Parathyroid adenoma (tissue), 2 donors: ENCODE data around the gene PKNOX1.
A peak's percentile ranks its signal among the peaks of the same experiment; 100 is the strongest.
"Not testable (repeated sequence)": the region's sequence is repeated elsewhere in the genome, so short reads cannot be mapped to it uniquely, and the experiment has no call there.

Source experiments
- H2AFZ ChIP-seq: fragments of 300-600 bp; sonication (generic); one replicate; pipeline ENCODE4 v1.7.0; 2017; ENCODE audit warnings: antibody characterized with exemption, mild to moderate bottlenecking
- H3K27ac ChIP-seq: fragments of 300-600 bp; sonication (generic); one replicate; pipeline ENCODE4 v1.7.0; 2017
- H3K27me3 ChIP-seq: fragments of 300-600 bp; sonication (generic); one replicate; pipeline ENCODE4 v1.7.0; 2017; ENCODE audit warnings: low read length; ENCODE audit not compliant: control insufficient read depth, insufficient read depth
- H3K36me3 ChIP-seq: fragments of 300-600 bp; sonication (generic); one replicate; pipeline ENCODE4 v1.7.0; 2017; ENCODE audit warnings: low read length; ENCODE audit not compliant: control insufficient read depth, insufficient read depth
- H3K4me1 ChIP-seq: fragments of 300-600 bp; sonication (generic); one replicate; pipeline ENCODE4 v1.7.0; 2017; ENCODE audit warnings: control low read depth
- H3K4me2 ChIP-seq: fragments of 300-600 bp; sonication (generic); one replicate; pipeline ENCODE4 v1.7.0; 2017; ENCODE audit warnings: low read length
- H3K4me3 ChIP-seq: fragments of 300-600 bp; sonication (generic); one replicate; pipeline ENCODE4 v1.7.0; 2017; ENCODE audit warnings: low read depth, low read length
- H3K79me2 ChIP-seq: fragments of 300-600 bp; sonication (generic); one replicate; pipeline ENCODE4 v1.7.0; 2017; ENCODE audit warnings: control low read depth
- H3K9ac ChIP-seq: fragments of 300-600 bp; sonication (generic); one replicate; pipeline ENCODE4 v1.7.0; 2017; ENCODE audit warnings: mild to moderate bottlenecking
- H3K9me3 ChIP-seq: fragments of 300-600 bp; sonication (generic); one replicate; pipeline ENCODE4 v1.7.0; 2017; ENCODE audit warnings: low read length; ENCODE audit not compliant: control insufficient read depth
- TF ChIP-seq, protein P1 (sequence below): fragments of 300-600 bp; sonication (generic); IDR thresholded peaks from one replicate; pipeline ENCODE4 v1.7.0; 2017; ENCODE audit warnings: antibody characterized with exemption, mild to moderate bottlenecking
- donor health status: primary hyperparathyroidism.

The PKNOX1 gene, protein sequence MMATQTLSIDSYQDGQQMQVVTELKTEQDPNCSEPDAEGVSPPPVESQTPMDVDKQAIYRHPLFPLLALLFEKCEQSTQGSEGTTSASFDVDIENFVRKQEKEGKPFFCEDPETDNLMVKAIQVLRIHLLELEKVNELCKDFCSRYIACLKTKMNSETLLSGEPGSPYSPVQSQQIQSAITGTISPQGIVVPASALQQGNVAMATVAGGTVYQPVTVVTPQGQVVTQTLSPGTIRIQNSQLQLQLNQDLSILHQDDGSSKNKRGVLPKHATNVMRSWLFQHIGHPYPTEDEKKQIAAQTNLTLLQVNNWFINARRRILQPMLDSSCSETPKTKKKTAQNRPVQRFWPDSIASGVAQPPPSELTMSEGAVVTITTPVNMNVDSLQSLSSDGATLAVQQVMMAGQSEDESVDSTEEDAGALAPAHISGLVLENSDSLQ

DNA sequence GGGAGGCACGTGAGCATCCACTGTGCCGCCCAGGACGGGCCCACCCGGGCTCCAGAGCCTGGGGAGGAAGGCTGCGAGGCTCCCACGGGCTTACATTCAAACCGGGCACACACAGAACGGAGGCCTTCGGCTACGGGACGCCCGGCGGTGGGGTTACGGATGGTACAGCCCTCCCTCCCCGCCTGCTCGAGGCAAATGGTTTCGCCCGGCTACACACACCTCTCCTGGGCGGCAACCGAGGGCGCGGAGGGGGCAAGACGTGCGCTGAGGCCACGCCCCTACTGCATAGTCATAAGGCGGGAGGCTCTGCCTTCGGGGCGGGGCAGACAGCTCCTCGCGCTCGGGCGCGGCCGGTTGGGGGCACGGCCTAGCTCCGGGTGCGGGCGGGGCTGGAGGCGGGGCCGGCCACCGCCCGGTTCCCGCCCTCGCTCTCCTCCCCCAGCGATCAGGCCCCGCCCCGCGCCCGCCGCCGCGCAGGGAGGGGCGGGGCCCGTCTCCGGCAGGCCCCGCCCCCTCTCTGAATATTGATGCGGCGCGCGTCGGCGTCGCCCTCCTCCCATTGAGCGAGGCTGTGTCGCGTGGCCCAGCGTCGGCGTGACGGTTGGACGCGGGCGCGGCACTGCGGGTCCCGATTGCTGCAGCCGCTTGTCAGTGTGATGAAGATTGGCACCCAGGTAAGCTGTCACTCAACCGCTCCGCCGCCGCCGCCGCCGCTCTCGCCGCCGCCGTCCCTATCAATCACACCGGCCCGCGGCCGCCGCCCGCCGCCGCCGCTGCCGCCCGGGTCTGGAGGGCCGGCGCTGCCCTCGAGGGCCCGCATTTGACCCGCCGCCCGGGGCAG is at the start of gene PKNOX1:
Gene PKNOX1 (plus strand): TSS at position 572 of the 841 bp plus-strand sequence. CDS start 29,820 bp downstream, outside the sequence.
- Histone ChIP-seq H3K4me1 (no peaks in the 10 kb centered on the region), H3K9ac (peak within 1 kb of the TSS; percentile 28), H3K4me2 (peak within 1 kb of the TSS; percentile 96), H3K4me3 (peak within 1 kb of the TSS; percentile 72), H3K79me2 (no peaks in the 10 kb centered on the region), H3K27me3 (no peaks in the 10 kb centered on the region), H3K36me3 (no peaks in the 10 kb centered on the region), H2AFZ (peak within 1 kb of the TSS; percentile 98), H3K9me3 (no peaks in the 10 kb centered on the region), H3K27ac (peak within 1 kb of the TSS; percentile 89)
- TF ChIP-seq, protein P1, sequence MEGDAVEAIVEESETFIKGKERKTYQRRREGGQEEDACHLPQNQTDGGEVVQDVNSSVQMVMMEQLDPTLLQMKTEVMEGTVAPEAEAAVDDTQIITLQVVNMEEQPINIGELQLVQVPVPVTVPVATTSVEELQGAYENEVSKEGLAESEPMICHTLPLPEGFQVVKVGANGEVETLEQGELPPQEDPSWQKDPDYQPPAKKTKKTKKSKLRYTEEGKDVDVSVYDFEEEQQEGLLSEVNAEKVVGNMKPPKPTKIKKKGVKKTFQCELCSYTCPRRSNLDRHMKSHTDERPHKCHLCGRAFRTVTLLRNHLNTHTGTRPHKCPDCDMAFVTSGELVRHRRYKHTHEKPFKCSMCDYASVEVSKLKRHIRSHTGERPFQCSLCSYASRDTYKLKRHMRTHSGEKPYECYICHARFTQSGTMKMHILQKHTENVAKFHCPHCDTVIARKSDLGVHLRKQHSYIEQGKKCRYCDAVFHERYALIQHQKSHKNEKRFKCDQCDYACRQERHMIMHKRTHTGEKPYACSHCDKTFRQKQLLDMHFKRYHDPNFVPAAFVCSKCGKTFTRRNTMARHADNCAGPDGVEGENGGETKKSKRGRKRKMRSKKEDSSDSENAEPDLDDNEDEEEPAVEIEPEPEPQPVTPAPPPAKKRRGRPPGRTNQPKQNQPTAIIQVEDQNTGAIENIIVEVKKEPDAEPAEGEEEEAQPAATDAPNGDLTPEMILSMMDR, result no peak

DNA sequence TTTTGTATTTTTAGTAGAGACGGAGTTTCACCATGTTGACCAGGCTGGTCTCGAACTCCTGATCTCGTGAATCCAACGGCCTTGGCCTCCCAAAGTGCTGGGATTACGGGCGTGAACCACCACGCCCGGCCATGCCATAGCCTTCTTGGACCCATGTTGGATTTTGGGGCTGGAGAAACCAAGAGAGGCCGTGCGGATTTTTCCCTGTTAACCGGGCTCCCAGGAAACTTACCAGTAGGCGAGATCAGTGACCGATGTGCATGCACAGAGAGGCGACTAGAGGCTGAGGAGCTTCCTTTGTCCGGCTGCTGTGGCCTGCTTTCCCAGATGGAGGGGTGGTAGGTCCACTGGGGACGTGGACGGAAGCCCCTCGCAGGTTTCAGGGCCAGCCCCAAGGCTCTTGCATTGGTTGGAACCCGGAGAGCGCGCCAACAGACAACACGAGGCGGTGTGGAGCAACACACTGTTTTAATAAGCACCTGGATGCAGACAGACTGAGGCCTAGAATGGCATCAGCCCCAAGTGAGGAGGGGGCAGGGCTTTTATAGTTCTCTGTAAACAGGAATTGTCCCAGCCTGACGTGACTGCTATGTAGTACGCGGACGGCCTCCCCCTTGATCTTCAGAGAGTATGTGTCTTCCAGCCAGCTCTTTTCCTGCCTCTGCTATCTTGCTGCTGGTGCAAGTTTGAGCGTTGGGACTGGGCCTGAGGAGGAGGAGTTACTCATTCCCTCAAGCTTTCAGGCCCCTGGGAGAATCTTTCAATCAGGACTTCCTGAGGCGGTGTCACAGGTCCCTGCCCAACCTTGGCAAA is 49.0 kb upstream of the PKNOX1 start, which contains the start of gene ERVH48-1:
Gene ERVH48-1 (minus strand): TSS at position 517 of the 813 bp plus-strand sequence. CDS start 6,624 bp downstream, outside the sequence.
- H3K27ac ChIP-seq, result no peak within 1 kb of the TSS
- no peaks in the 10 kb centered on the region for H3K9me3 ChIP-seq
- TF ChIP-seq, protein P1, result no peak
- no peak within 1 kb of the TSS for H3K4me2 ChIP-seq
- no peak within 1 kb of the TSS for H3K9ac ChIP-seq
- no peaks in the 10 kb centered on the region for H3K79me2 ChIP-seq
- no peak within 1 kb of the TSS for H2AFZ ChIP-seq
- no peaks in the 10 kb centered on the region for H3K27me3 ChIP-seq
- H3K4me1 ChIP-seq, result no peaks in the 10 kb centered on the region
- H3K4me3 ChIP-seq, result no peak within 1 kb of the TSS
- no peaks in the 10 kb centered on the region for H3K36me3 ChIP-seq

DNA sequence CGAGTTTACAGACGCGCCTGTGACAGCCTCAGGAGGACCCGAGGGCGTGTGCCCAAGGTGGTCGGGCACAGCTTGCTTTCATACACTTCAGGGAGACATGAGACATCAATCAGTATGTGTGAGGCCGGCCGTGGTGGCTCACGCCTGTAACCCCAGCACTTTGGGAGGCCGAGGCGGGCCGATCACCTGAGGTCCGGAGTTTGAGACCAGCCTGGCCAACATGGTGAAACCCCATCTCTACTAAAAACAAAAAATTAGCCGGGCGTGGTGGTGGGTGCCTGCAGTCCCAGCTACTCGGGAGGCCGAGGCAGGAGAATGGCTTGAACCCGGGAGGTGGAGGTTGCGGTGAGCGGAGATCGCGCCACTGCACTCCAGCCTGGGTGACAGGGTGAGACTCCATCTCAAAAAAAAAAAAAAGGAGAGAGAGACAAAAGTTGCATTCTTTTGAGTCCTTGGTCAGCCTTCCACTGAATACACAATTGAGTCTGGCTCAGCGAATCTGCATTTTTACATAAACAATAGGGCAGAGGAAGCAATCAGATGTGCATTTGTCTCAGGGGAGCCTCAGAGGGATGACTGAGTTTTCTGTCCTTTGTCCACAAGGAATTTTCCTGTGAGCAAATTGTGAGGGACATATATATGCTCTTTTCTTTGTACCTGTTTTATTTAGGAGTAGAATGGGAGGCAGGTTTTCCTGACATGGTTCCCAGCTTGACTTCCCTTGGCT is 46.7 kb upstream of the PKNOX1 start:
- H3K79me2 ChIP-seq, H3K27ac ChIP-seq: not testable (repeated sequence)

DNA sequence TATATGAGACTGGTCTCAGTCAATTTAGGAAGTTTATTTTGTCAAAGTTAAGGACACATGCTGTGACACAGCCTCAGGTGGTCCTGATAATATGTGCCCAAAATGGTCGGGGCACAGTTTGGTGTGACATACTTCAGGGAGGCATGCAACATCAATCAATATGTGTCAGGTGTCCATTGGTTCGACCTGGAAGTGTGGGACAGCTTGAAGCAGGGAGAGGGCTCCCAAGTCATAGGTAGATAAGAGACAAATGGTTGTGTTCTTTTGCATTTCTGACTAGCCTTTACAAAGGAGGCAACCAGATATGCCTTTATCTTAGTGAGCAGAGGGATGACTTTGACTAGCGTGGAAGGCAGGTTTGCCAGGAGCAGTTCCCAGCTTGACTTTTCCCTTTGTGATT is 44.4 kb upstream of the PKNOX1 start:
- TF ChIP-seq, protein P1, result no peak
- Histone ChIP-seq H3K9me3 (no peaks in the 10 kb centered on the region), H3K4me1 (peaks cover 3% of the 10 kb centered on the region), H3K4me2 (no peak overlapping the region), H3K36me3 (no peaks in the 10 kb centered on the region), H3K27ac (no peak overlapping the region), H3K4me3 (no peak overlapping the region), H3K27me3 (no peaks in the 10 kb centered on the region), H3K9ac (no peak overlapping the region), H2AFZ (no peak overlapping the region), H3K79me2 (no peaks in the 10 kb centered on the region)

More for the DNA sequence above, 46.7 kb upstream of the PKNOX1 start:
- not testable (repeated sequence) for H3K4me2 ChIP-seq, H3K4me1 ChIP-seq, H3K9ac ChIP-seq, H3K27me3 ChIP-seq, H2AFZ ChIP-seq, H3K9me3 ChIP-seq, H3K4me3 ChIP-seq, H3K36me3 ChIP-seq
